Measurements from ENCODE around the gene COASY. TPM values are rescaled to one million over a fixed set of nuclear protein-coding genes. Genes with fewer than 3 reads are reported as not detected.

COASY gene
- 109 to 137 TPM (median 125 TPM) in 5 replicates for total RNA-seq (2022; extraction: Qiagen RNA extraction; ENCODE audit: low read depth)

DNA sequence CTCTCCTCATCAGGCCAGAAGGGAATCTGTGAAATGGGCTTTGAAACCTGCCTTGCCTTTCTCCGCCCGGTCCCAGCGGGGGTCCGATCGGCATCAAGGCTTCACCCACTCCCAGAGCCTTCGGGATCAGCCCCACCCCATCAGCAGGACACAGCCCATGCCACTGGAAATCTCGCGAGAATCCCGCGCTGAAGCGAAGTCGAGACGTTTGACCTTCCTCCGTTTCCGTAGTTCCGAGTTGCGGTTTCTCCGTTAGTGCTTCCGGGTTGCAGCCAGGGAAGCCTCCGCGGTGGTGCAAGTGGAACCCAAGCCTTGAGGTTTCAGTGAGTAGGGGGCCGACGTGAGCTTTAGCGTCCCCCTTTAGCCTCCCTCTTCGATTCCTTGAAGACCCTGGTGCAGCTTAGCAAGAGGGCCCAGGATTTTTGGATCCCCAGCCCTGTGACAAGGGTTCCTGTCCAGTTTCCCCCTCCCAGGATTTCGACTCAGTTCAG lies at the start of gene COASY:
COASY (plus strand) TSS at position 252 of the 491 bp plus-strand sequence. CDS start 475 bp downstream, outside the sequence.

DNA sequence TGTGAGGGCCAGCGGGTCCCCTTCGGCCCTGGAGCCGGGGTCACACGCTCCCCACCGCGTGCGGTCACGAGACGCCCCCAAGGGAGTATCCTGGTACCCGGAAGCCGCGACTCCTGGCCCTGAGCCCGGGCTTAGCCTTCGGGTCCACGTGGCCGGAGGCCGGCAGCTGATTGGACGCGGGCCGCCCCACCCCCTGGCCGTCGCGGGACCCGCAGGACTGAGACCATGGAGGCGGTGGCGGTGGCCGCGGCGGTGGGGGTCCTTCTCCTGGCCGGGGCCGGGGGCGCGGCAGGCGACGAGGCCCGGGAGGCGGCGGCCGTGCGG lies 25.9 kb upstream of the COASY start, which contains the start of gene NAGLU:
NAGLU (plus strand) TSS at position 194 of the 324 bp plus-strand sequence; CDS start at position 226, 32 bp downstream.

DNA sequence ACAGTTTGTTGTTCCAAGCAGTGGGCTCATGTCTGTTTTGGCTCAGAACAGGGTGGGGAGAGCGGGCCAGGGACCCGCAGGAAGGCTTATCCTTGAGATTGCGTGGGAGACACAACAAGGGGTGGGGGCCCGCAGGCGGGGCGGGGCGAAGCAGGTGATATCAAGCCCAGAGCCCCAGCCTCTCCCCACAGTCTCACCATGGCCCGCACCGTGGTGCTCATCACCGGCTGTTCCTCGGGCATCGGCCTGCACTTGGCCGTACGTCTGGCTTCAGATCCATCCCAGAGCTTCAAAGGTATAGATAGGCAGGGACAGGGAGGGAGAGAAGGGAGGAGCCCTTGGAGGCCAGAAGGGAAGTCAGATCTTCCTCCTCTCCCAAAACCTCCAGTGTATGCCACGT lies 9.2 kb upstream of the COASY start, which contains the start of gene HSD17B1:
HSD17B1 (plus strand) TSS at position 188 of the 400 bp plus-strand sequence; CDS start at position 199, 11 bp downstream.

DNA sequence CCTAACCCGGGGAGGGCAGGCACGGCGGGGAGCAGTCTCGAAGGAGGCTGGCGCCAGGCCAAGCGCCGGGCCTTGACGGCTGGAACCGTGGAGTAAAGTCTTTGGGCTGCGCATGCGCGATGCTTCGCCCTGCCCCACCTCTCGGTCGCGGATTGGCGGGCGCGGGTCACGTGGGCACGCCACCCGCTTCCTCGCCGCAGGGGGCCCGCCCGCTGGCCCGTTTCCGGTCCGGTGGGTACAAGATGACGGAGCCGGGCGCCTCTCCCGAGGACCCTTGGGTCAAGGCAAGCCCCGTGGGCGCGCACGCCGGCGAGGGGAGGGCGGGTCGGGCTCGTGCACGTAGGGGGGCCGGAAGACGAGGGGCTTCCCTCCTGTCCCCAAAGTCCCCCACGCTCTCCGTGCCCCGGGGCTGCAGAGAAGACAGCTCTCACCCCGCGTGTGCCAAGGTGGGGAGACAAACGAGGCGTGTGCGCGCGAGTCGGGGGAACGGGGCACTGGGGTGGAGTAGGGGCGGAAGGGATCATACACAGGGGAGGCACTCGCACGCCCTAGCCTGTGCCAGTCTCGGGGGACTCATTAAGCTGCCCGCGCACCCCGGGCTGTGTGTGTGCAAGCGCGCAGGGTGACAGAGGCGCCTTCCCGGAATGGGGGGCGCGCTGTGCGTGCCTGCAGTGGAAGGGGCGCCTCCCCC lies 5.1 kb downstream of the COASY start, which contains the start of gene MLX:
MLX (plus strand) TSS at position 218 of the 691 bp plus-strand sequence; CDS start at position 243, 25 bp downstream.

GRCh38 chr17:42577532-42578281 lies 15.8 kb downstream of the COASY start, which contains the start of gene PSMC3IP:
Gene PSMC3IP, minus strand, starts transcription at chr17:42577729. Its CDS starts 43 bp downstream, at chr17:42577686.

DNA sequence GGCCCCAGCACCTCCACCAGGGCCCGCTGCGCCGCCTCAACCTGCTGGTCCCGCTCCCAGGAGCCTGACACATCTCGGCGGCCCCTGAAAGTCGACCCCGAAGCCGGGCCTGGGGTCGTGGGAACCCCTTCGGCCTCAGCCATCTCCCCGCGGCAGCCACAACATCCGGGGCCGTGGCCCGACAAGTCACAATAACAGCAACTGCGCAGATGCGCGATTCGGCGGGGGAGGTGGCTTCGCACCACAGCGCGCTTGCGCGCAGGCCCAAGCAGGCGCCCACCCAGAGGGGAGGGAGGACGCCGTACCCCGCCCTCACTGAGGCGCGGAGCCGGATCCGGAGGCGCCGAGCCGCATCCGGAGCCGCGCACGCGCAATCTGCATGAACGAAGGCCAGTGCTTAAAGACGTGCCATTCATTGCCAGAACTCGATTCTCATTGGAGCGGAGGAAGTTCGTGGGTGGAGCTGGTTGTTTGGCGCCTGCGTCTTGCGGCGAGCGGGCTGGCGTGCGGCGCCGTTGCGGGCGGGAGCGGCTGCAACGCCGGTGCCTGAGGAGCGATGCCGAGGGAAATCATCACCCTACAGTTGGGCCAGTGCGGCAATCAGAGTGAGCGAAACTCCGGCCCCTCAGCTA lies 47.4 kb downstream of the COASY start, which contains the start of the genes RETREG3 and TUBG1:
RETREG3 (minus strand) TSS at position 193 of the 632 bp plus-strand sequence; CDS start at position 143, 50 bp downstream.
TUBG1 (plus strand) TSS at position 502 of the 632 bp plus-strand sequence; CDS start at position 557, 55 bp downstream.

Other genes starting within 250 kb of the COASY start
- gene STAT3, start 173.7 kb upstream of the COASY start, total RNA-seq (2022; extraction: Qiagen RNA extraction; ENCODE audit: low read depth) = 73.6 to 93.7 TPM (median 89.8 TPM) in 5 replicates
- gene CAVIN1, start 138.9 kb upstream of the COASY start, total RNA-seq (2022; extraction: Qiagen RNA extraction; ENCODE audit: low read depth) = 454 to 515 TPM (median 493 TPM) in 5 replicates
- 36.9 to 55.3 TPM (median 45.9 TPM) in 5 replicates for gene ATP6V0A1, start 103.3 kb upstream of the COASY start, total RNA-seq (2022; extraction: Qiagen RNA extraction; ENCODE audit: low read depth)
- gene NAGLU, start 25.9 kb upstream of the COASY start, total RNA-seq (2022; extraction: Qiagen RNA extraction; ENCODE audit: low read depth) = 41.6 to 46.5 TPM (median 43.3 TPM) in 5 replicates
- gene HSD17B1, start 9.2 kb upstream of the COASY start, total RNA-seq (2022; extraction: Qiagen RNA extraction; ENCODE audit: low read depth) = 0.84 to 1.5 TPM (median 1.4 TPM) in 5 replicates
- 51.9 to 63.2 TPM (median 59.8 TPM) in 5 replicates for gene MLX, start 5.0 kb downstream of the COASY start, total RNA-seq (2022; extraction: Qiagen RNA extraction; ENCODE audit: low read depth)
- gene PSMC3IP, start 15.6 kb downstream of the COASY start, total RNA-seq (2022; extraction: Qiagen RNA extraction; ENCODE audit: low read depth) = 35.4 to 41.6 TPM (median 37.2 TPM) in 5 replicates
- gene RETREG3, start 47.2 kb downstream of the COASY start, total RNA-seq (2022; extraction: Qiagen RNA extraction; ENCODE audit: low read depth) = 28.1 to 34.5 TPM (median 32.2 TPM) in 5 replicates
- gene TUBG1, start 47.5 kb downstream of the COASY start, total RNA-seq (2022; extraction: Qiagen RNA extraction; ENCODE audit: low read depth) = 140 to 165 TPM (median 152 TPM) in 5 replicates
- 18.0 to 26.0 TPM (median 23.3 TPM) in 5 replicates for gene TUBG2, start 97.1 kb downstream of the COASY start, total RNA-seq (2022; extraction: Qiagen RNA extraction; ENCODE audit: low read depth)
- 16.0 to 20.7 TPM (median 16.6 TPM) in 5 replicates for gene PLEKHH3, start 114.8 kb downstream of the COASY start, total RNA-seq (2022; extraction: Qiagen RNA extraction; ENCODE audit: low read depth)
- 0.24 to 0.46 TPM (median 0.37 TPM) in 5 replicates for gene CCR10, start 119.7 kb downstream of the COASY start, total RNA-seq (2022; extraction: Qiagen RNA extraction; ENCODE audit: low read depth)
- 5.6 to 7.0 TPM (median 6.3 TPM) in 5 replicates for gene CNTNAP1, start 120.4 kb downstream of the COASY start, total RNA-seq (2022; extraction: Qiagen RNA extraction; ENCODE audit: low read depth)
- 8.4 to 12.4 TPM (median 11.1 TPM) in 5 replicates for gene EZH1, start 182.9 kb downstream of the COASY start, total RNA-seq (2022; extraction: Qiagen RNA extraction; ENCODE audit: low read depth)
- gene RAMP2, start 199.1 kb downstream of the COASY start, total RNA-seq (2022; extraction: Qiagen RNA extraction; ENCODE audit: low read depth) = 0.69 to 1.2 TPM (median 0.85 TPM) in 5 replicates
- 124 to 130 TPM (median 127 TPM) in 5 replicates for gene VPS25, start 211.3 kb downstream of the COASY start, total RNA-seq (2022; extraction: Qiagen RNA extraction; ENCODE audit: low read depth)
- gene WNK4, start 218.5 kb downstream of the COASY start, total RNA-seq (2022; extraction: Qiagen RNA extraction; ENCODE audit: low read depth) = 0.56 to 2.4 TPM (median 1.6 TPM) in 5 replicates
- gene COA3, start 236.6 kb downstream of the COASY start, total RNA-seq (2022; extraction: Qiagen RNA extraction; ENCODE audit: low read depth) = 118 to 145 TPM (median 129 TPM) in 5 replicates
- 0.05 to 0.28 TPM (median 0.05 TPM) in 4 of 5 replicates, not detected in the other for gene CNTD1, start 236.7 kb downstream of the COASY start, total RNA-seq (2022; extraction: Qiagen RNA extraction; ENCODE audit: low read depth)